Measurements from ENCODE around the gene EBF3.

EBF3 gene

DNA sequence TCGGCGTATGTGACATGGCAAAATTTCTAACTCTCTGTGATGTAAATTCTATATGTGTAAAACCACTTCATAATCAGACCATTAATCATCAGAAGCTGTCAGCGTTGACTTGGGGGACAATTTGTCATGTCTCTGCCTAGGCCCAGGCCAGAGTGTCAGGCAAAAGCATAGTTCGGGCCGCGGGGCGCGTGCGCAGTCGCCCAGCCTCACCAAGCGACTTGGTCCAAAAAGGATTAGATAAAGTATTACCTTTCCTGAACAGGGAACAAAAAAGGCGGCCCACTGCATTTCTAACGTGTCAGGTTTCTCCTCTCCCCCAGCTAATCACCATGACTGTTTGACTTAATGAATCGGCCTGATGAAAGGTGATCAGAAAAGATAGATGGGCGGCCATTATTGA is 114.2 kb downstream of the EBF3 start:
- no peak for DNase-seq

DNA sequence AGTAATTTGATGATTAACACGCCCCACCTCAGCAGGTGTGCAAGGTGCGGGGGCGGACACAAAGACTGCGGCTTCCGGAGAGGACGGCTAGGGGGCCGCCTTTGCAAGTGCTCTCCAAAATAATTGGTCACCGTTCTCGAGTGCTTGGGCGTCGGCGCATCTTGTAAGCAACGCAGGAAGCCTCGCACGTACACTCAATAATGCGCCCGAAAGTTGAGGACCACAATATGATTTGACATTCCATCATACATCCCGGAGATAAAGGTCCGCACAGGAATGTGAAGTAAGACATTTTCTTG is 114.7 kb downstream of the EBF3 start:
- no peak for DNase-seq

DNA sequence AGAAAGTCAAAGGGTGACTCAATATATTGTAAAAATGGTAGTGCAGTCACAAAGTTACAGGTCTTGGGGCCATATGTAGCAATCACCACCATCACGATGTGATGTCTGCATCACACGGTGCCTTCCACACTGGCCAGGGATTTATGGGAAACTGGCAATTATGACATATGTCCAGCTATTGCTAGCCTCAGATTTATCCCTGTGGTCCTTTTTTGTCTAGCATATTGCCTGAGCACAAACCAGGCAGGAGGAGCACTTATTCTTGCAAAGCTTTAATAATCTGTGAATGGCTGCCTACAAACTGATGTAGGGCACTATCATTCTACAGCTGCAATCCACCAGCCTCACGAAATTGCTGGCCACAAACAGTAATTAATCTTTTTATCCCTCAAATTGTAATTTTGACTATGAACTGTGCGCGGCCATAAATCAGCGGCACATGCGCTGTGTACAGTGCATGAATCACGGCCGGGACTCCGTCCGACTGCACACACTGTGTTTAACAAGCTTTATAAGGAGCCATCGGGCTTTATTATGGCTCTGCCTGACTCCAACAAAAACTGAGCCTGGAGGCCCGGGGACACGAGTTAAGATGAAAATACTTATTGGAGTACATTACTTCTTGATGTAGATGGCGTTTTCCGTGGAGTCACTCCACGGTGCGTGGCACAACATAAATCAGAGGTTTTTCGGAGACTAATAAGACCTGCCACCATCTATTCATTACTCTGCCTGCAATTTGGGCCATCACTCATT is 115.2 kb downstream of the EBF3 start:
- no peak for DNase-seq

DNA sequence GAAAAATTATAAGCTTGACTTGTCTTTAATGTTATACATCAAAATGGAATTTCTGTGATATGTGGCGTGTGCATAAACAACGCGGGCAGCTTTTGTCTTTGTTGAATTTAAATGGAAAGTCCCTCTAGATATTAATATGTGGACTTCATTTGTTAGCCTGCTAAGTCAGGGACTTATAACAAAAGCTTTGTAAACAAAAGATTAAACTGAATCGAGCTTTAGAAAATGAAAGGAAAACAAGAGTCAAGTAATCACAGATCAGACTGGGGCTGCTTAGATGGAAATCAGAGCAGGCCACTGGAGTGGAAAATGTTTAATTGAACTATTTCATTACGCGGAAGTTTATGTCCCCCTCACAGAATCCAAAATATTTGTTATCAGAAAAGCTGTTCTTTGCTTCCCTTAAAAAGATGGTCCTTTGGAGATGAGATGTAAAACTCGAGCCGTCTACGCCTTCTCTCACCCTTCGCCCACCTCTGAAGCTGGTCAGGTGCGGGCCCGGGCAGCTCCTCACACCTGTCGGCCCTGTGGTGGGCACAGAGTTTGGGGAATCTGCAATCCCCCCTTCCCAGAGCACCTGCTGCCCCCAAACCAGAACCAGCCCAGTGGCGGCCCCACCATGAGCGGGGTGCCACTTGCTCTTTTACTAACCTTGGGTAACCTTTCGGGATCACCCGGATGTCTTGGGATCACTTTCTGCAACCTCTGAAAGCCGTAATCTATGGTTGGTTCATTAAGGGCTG is 116.2 kb downstream of the EBF3 start:
- no peak for DNase-seq

DNA sequence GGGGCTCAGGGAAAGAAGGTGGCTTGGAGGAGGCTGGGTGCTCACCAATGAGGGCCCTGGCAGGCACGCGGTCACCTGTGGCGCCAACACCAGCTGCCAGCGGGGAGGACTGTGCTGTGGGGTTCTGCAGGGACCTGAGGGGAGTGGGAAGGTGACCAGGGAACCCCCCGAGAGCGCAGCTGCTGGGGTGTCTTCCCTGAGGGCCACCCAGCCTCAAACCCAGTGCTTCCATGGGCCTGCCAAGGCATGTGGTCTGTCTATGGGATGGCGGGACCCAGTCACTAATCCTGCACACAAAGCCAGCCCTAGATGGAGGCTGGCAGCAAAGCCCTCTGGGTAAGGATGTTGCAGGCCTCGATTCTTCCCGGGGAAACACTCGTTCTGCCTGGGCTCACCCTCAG is 117.1 kb downstream of the EBF3 start:
- no peak for DNase-seq

DNA sequence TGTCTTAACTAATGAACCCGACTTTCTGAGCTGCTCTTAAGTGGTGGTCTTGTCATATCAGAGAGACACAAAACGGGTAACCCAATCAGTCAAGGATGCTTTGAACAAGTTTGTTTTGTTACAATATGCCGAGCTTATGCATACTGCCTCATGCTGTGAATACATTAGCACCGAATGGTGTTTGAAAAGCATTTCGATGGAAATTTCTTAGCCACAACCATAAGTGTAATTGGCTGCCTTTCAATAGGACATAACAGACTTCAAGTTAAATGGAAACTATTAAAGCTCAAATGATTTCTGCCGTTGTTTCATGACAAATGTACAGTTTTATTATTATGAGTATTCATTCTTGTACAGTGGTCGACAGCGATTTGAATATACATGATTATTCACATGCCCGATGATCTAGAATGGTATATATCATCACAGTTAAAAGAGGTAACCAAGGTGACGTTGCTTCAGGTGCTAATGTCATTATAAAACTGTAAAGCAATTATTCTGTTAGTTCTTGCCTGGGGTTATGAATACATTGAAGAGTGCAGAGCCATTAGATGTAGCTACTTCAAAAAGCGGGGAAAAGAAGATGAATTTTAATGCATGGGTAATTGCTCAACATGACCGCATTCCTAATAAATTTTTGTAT is 118.8 kb downstream of the EBF3 start:
- DNase-seq = no peak

DNA sequence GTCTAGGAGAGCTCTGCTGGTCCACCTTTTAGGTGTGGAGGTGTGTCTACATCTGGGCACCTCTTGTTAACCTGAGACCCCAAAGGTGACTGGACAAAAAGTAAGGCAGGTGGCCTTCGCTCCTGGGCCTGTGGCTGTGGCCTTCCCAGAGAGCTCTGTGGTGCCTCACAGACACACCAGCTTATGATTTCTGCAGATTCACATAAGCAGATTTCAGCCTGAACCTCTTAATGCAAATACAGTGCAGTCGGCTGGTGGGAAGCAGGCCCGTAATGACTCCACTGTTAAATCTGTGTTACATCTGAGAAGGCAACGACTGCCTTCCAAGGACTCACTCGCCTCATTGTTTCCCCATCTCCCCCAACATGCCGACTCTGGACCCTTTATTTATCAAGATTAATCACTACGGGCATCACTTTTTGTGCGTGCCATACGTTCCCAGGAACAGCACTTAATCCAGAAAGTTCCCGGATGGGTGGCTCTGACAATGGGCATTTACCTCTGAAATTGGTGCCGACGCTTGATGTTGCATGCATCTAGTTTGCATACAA is 119.8 kb downstream of the EBF3 start:
- DNase-seq = no peak

DNA sequence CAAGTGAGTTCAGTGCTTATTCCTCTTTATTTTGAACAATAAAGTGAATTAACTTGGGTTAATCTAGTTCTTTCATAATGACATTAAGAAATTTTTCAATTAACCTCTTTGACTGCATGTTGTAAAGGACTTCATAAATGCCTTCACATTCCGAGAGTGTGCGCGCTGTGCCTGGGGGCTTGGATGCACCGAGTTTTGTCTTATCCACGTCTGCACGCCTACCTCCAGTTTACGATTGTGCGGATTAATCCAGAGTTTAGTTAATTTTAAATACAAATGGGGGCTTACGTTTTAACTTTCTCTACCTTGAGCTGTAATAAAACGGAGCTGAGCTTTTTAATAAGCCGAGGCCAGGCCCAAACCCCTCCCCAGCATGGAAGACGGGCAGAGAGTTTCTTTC is 120.4 kb downstream of the EBF3 start:
- DNase-seq = no peak

DNA sequence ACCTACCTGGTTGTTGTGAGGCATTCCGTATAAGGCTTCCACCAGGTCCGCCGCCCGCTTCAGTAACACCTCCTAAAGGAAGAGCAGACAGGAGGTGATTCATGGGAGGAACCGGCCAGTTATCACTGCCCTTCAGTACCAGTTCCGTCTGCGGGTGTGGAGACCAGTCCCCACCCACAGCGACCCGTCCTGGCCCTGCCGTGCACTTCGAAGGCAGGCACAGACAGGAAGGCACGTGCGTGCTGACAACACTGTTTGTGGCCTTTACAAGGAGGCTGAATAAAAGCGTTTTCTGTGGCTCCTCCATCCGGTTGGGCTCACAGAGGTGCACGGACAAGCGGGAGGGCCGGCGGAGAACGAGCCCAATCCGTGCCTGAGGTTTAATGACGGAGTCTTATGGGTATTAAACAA is 120.9 kb downstream of the EBF3 start:
- no peak for DNase-seq

DNA sequence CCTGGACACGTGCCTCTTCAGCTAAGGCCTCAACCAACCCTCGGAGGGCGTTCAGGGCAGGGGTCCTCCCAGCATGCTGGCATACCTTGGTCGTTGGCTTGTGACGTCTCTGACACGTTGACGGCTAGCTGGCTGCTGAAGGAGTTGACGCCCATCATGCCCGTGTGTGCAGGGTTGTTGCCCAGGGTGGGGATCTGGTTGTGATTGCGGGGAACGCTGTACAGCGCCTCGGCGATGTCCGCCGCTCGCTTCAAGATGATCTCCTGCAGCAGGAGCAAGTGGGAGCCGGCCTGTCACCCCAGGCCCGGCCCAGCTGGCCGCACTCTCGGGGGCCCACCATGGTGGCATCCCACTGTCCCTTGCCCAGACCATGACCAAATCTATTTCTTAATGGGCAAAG is 122.0 kb downstream of the EBF3 start:
- DNase-seq = no peak

DNA sequence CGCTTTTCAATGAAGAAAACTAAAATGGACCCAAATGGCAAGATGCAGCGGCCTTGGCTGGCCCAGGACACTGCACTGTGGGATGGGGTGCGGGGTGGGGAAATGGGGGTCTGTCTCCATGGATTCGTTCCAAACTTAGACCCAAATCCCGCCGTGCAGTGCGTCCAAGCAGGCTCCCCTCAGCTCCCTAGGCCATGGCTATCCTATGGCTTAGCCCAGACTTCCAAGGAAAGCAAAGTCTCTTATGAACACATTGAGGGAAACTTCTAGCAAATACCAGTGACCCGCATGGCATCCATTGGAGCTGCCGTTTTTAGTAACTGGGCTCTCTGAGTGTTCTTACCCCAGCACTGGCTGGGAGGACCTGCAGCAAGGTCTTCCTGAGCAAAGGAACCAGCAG is 122.5 kb downstream of the EBF3 start:
- no peak for DNase-seq

DNA sequence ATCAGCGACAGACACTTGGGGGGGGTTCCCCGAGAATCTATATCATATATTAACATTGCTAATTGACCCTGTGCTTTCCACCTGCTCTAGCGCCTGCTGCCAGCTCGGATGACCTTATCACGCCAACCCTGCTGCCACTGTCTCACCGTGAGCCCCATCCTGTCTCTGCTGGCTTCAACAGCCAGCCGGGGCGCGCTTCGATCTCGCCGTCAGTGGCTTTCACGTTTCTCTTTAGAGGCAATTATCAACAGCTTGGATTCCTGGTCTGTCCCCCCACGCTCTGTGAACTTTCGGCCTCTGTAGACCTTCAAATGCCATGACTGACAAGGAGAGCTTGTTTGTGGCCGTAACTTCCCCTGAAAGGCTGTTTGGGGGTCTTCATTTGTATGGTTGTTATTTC is 123.0 kb downstream of the EBF3 start:
- DNase-seq = no peak

DNA sequence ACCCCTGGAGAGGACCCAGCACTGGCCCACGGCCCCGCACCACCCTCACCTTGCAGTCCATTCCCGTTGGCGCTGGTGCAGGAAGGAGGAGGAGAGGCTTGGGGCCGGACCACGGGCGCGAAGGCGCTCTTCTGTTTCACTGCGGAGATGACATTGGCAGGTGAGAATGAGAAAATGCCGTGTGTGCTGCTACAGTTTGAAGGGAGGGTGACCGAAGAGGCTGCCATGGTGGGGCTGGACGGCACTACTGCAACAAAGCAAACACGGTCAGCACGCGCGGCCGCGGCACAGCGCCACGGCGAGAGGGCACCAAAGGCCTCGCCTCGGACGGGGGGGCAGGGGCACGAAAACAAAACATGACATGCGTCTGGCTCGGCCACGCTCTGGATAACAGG is 123.9 kb downstream of the EBF3 start:
- no peak for DNase-seq

DNA sequence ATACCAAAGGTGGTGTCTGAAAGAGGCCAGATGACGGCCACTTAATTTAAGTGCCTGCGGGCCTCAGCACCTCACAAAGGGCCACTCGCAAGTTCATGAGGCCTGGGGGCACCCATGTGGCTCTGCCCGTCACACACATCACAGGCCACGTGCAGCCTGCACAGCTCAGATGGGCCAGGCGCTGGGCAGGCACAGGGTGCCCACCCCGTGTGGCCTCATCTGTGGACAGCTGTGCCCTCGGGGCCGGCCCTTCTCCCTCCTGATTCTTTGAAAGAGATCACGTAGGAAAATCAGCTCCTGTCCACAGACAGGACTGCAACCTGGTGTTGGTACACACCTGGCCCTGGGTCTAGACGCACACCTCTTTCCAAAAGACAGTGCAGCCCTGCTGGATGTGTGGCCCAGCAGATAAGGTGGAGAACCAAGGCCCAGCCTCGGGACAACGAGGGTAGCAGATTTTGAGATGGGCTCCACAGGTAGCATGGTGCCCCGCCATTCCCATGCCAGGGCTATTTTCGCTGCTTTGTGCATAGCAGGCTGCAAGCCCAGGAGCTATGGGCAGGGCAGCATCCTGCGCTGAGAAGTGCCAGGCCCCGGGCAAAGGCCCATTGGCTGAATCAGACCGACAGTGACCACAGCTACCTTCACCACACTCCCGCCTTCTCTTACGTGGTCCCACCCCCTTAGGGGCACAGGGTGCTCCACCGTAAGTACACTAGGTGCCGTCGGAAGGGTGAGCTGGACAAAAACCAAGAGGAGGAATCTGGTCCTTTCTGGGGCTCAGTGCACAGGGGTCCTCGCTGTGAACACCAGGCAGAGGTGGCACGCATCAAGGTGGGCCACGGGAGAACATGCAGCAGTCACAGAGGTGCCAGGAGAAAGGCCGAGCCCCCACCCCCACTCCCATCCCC is 124.5 kb downstream of the EBF3 start:
- no peak for DNase-seq

DNA sequence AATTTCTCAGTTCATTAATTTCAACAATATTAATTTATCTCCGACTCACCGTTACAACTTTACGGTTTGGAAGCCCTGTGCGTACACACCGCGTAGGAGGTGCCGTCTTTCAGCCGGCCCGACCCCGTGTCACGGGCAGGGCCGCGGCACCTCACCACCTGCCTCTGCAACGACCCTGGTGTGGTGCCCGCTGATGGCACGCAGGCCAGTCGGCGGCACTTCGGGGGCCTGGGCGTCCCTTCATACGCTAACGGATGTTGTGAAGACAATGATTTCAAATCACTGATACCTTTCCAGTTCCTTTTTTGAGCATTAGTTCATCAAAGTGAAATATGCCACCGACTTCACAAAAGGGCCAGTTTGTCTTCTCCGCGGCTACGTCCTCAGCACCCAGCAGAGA is 125.3 kb downstream of the EBF3 start:
- DNase-seq = no peak

DNA sequence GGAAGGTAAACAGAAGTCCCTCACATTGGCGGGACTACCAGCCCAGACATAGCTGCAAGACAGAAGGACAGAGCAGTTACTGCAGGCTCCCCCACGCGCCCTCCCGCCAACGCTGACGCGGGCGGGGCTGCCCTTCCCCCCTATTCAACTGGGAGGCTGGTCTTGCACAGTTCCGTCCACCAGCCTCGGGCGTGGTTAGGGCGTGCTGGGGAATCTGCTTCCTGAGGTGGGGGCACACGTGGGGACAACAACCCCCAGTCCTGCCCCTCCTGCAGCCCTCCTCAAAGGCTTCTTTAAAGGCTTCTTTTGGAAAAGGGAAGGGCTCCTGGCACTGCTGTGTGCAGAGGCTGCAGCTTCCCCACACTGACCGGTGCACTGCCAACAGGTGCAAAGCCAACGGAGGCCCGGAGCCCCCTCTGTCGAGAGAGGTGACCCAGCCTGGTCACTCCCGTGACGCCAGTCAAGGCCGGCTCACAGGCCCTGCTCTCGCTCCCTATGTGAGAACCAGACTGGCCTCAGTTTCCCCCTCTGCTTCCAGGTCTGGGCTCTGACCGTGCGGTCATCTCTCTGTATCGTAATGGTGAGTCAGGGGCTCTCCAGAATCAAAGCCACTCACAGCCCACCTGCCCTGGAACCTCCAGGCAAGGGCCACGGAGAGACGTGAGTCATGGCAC is 126.0 kb downstream of the EBF3 start:
- no peak for DNase-seq

DNA sequence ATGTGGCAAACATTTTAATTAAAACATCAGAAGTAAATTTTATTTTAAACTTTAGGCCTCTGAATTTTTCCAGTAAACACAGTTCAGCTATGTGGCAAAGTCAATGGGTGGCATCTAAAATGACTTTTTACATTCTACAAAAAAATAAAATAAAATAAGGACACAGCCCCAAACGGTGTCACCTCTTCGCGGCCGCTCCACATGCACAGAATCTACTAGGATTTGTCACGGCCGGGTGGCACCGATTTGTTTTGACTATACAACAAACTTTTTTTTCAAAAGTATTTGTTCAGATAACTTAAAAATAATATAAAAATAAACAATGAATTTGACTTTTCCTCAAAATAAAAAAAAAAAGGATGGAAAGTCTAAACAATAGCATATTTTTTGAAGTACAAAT is 127.8 kb downstream of the EBF3 start:
- DNase-seq = no peak

DNA sequence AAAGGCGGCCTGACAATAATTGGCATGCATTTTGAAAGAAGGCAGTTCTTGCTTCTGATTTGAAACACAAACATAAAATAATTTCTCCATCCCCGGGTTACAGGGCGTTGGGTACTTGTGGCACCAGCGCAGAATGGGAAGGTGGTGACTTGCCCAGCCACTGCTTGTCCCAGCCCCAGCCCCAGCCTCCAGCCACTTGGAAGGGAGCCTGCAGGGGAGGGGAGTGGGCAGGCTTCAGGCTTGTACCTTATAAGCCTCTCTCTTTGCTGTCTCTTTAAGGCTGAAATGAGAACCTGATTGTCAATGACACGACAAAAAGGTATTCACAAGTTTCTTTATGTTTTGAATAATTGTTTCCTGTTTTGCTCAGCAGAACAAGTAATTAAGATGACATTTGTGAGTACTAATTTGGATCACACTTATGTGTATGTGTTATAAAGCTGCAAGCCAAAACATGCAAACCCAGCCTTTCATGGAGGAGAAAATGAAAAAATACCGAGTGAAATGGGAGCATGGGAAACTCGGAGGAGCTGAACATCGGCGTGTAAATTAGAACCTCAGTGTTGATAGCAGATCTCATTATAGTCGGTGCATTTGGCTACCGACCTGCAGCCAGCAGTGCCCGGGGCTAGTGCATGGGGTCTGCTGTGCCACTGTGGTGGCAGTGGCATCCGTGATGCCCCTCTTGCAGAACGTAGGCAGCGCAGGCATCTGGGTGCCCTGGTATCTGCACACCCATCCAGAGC is 129.9 kb downstream of the EBF3 start:
- DNase-seq = no peak

DNA sequence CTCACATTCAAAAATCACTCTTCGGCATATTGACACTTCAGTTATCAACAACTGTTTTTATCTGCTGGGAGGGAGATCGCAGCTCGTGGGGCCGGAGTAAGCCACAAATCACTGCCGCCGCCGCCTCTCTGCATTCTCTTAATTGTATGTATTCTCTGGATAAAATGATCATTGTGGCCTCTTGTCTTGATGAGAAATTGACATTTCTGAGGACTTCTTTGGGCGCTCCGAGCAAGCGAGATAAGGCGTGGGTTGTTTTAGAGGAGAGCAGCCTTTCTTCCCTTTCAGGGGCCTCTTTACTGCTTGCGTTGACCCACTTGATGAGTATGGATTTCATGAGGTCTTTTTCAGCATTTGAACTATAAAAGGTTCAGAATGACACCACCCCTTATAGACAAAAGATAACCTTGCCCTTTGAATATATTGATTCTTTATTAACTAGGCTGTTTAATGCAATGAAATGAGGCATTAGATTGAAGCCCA is 130.6 kb downstream of the EBF3 start:
- DNase-seq = no peak

DNA sequence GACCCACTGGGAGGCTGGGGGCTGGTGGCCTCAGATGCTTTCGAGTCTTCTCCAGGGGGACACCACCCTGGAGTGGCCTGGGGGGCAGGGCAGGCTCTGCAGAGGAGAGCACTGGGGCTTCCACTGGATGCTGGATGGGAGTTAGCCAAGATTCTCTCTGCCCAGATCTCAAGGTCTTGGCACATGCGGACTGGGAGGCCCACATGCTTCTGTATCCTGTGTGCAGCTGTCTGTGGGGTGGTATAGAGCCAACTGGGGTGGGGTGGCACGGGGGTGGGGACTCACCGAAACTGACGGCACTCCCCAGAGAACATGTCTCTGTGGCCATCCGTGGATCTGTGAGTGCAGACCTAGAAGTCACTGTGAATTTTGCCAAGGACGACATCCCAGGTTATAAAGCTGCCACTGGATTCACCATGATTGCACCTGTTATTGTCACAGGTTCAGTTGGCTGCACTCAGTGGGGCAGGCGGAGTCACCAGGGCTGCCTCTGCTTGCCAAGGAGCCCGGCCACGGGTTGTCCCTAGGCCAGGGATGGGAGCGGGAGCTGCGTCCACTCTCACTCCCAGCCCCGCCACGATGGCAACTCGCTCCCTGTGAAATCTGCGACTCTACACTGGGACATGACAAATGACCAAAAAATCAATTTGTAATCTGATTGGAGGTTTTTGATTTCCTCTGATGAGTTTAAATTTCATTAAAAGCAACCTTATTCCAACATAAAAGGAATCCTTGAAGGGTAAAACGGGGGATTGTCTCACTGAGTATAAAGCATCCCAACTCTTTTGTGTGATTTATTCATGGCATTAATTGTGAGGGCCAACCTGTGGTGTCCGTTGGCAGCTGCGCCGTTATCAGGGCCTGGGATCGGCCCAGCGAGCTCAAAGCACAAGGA is 131.3 kb downstream of the EBF3 start:
- no peak for DNase-seq
